H9 (cell line): ENCODE measurements around the gene MRPL17. TPM values are rescaled to one million over a fixed set of nuclear protein-coding genes. Genes with fewer than 3 reads are reported as not detected.

Experiments used
- DNase-seq: peaks from one replicate; pipeline ENCODE4 v3.0.0-alpha.2; 2017
- H2AFZ ChIP-seq: one replicate; pipeline ENCODE4 v1.6.1; 2013; ENCODE audit warnings: mild to moderate bottlenecking, low read length, control low read depth, moderate library complexity
- H2AK5ac ChIP-seq: 2 replicates; pipeline ENCODE4 v1.6.1; 2013; ENCODE audit warnings: low read length, control low read depth, mixed read lengths; ENCODE audit not compliant: insufficient read length
- H2BK120ac ChIP-seq: one replicate; pipeline ENCODE4 v1.6.1; 2013; ENCODE audit warnings: low read depth, mild to moderate bottlenecking, low read length, control low read depth, inconsistent platforms; ENCODE audit not compliant: poor library complexity, severe bottlenecking
- H2BK12ac ChIP-seq: 2 replicates; pipeline ENCODE4 v1.6.1; 2013; ENCODE audit warnings: low read length, control low read depth, mixed read lengths, low read depth; ENCODE audit not compliant: insufficient read length
- H2BK15ac ChIP-seq: 2 replicates; pipeline ENCODE4 v1.6.1; 2013; ENCODE audit warnings: low read depth, low read length, control low read depth
- H2BK20ac ChIP-seq: one replicate; pipeline ENCODE4 v1.6.1; 2013; ENCODE audit warnings: low read depth, mild to moderate bottlenecking, low read length, control low read depth, inconsistent platforms; ENCODE audit not compliant: poor library complexity, severe bottlenecking
- H2BK5ac ChIP-seq: 2 replicates; pipeline ENCODE4 v1.6.1; 2013; ENCODE audit warnings: low read length, control low read depth, mixed read lengths; ENCODE audit not compliant: insufficient read length
- H3K14ac ChIP-seq: 2 replicates; pipeline ENCODE4 v1.6.1; 2013; ENCODE audit warnings: low read length, control low read depth; ENCODE audit not compliant: insufficient read depth
- H3K18ac ChIP-seq: 2 replicates; pipeline ENCODE4 v1.6.1; 2013; ENCODE audit warnings: low read depth, mild to moderate bottlenecking, mixed read lengths, low read length, control low read depth; ENCODE audit not compliant: insufficient read length
- H3K23ac ChIP-seq: 2 replicates; pipeline ENCODE4 v1.6.1; 2013; ENCODE audit warnings: low read length, control low read depth, mixed read lengths, low read depth; ENCODE audit not compliant: insufficient read length
- H3K23me2 ChIP-seq: 2 replicates; pipeline ENCODE4 v1.6.1; 2013; ENCODE audit warnings: low read depth, mild to moderate bottlenecking, mixed read lengths, low read length, control low read depth; ENCODE audit not compliant: insufficient read length, poor library complexity, severe bottlenecking
- H3K27ac ChIP-seq: 2 replicates; pipeline ENCODE4 v1.5.1; 2013; ENCODE audit warnings: low read length, control low read depth, mixed read lengths, low read depth; ENCODE audit not compliant: insufficient read length
- H3K27me3 ChIP-seq: 2 replicates; pipeline ENCODE4 v1.6.1; 2013; ENCODE audit warnings: low read length, control low read depth, inconsistent platforms; ENCODE audit not compliant: insufficient read depth
- H3K4ac ChIP-seq: 2 replicates; pipeline ENCODE4 v1.6.1; 2013; ENCODE audit warnings: low read depth, mild to moderate bottlenecking, control low read depth, inconsistent platforms, low read length, moderate library complexity
- H3K4me1 ChIP-seq: 2 replicates; pipeline ENCODE4 v1.6.1; 2013; ENCODE audit warnings: low read length, control low read depth, inconsistent platforms; ENCODE audit not compliant: insufficient read depth
- H3K4me2 ChIP-seq: 2 replicates; pipeline ENCODE4 v1.6.1; 2013; ENCODE audit warnings: low read length, control low read depth, mixed read lengths; ENCODE audit not compliant: insufficient read length, insufficient read depth
- H3K56ac ChIP-seq: 2 replicates; pipeline ENCODE4 v1.6.1; 2013; ENCODE audit warnings: low read depth, mild to moderate bottlenecking, mixed read lengths, low read length, control low read depth; ENCODE audit not compliant: insufficient read length
- H3K79me1 ChIP-seq: 2 replicates; pipeline ENCODE4 v1.6.1; 2013; ENCODE audit warnings: low read depth, mild to moderate bottlenecking, moderate library complexity, low read length, control low read depth, inconsistent platforms; ENCODE audit not compliant: insufficient read depth, poor library complexity, severe bottlenecking
- H3K79me2 ChIP-seq: 2 replicates; pipeline ENCODE4 v1.6.1; 2013; ENCODE audit warnings: low read length, control low read depth, inconsistent platforms; ENCODE audit not compliant: insufficient read depth
- H3K9ac ChIP-seq: 2 replicates; pipeline ENCODE4 v1.6.1; 2013; ENCODE audit warnings: low read length, control low read depth, mixed read lengths; ENCODE audit not compliant: insufficient read length; ENCODE audit errors: extremely low read depth
- H3K9me3 ChIP-seq: one replicate; pipeline ENCODE4 v1.6.1; 2013; ENCODE audit warnings: low read depth, low read length, inconsistent platforms; ENCODE audit not compliant: control insufficient read depth
- H3T11ph ChIP-seq: one replicate; pipeline ENCODE4 v1.6.1; 2013; ENCODE audit warnings: mild to moderate bottlenecking, low read length, control low read depth, inconsistent platforms
- H4K20me1 ChIP-seq: one replicate; pipeline ENCODE4 v1.6.1; 2013; ENCODE audit not compliant: control insufficient read depth, insufficient read length, insufficient read depth
- H4K5ac ChIP-seq: 2 replicates; pipeline ENCODE4 v1.6.1; 2013; ENCODE audit warnings: low read depth, mild to moderate bottlenecking, mixed read lengths, low read length, control low read depth; ENCODE audit not compliant: insufficient read length
- H4K8ac ChIP-seq: replicated peaks from 2 replicates; pipeline ENCODE4 v1.6.1; 2013; ENCODE audit warnings: low read length, control low read depth, mixed read lengths, low read depth; ENCODE audit not compliant: insufficient read length
- H4K91ac ChIP-seq: 2 replicates; pipeline ENCODE4 v1.6.1; 2013; ENCODE audit warnings: low read depth, mild to moderate bottlenecking, moderate library complexity, mixed read lengths, low read length, control low read depth; ENCODE audit not compliant: insufficient read length
- H3K27ac Mint-ChIP-seq, 3 experiments: 2 replicates in 2 of 3; 3 replicates in 1 of 3; pipeline ENCODE4 v1.8.0; 2020 to 2021; ENCODE audit warnings: mixed read lengths in 3 of 3, mild to moderate bottlenecking in 1 of 3, moderate library complexity in 1 of 3
- H3K27me3 Mint-ChIP-seq: 2 replicates; pipeline ENCODE4 v1.8.0; 2021; ENCODE audit warnings: low read depth, mild to moderate bottlenecking, moderate library complexity, mixed read lengths
- H3K36me3 Mint-ChIP-seq, 3 experiments: 2 replicates in 2 of 3; 3 replicates in 1 of 3; pipeline ENCODE4 v1.8.0; 2020 to 2021; ENCODE audit warnings: low read depth in 3 of 3, mixed read lengths in 3 of 3; ENCODE audit not compliant: insufficient read depth in 1 of 3
- H3K4me1 Mint-ChIP-seq, 2 experiments: 2 replicates each; pipeline ENCODE4 v1.8.0; 2020; ENCODE audit warnings: mixed read lengths in 2 of 2
- H3K4me3 Mint-ChIP-seq, 2 experiments: 2 replicates in 1 of 2; 3 replicates in 1 of 2; pipeline ENCODE4 v1.8.0; 2020 to 2021; ENCODE audit warnings: mild to moderate bottlenecking in 2 of 2, mixed read lengths in 2 of 2, moderate library complexity in 1 of 2
- H3K9me3 Mint-ChIP-seq, 2 experiments: 2 replicates in 1 of 2; 3 replicates in 1 of 2; pipeline ENCODE4 v1.8.0; 2020; ENCODE audit warnings: mild to moderate bottlenecking in 2 of 2, mixed read lengths in 2 of 2, moderate library complexity in 1 of 2
- WGBS: extraction: QIAGEN DNeasy Blood & Tissue Kit; methylation state at CpG from one replicate; pipeline ENCODE4 v1.1.7; 2013; ENCODE audit warnings: missing lambda C conversion rate, low lambda C conversion rate, mixed read lengths; ENCODE audit not compliant: insufficient read length; ENCODE audit errors: extremely low coverage; 5-methylcytosine and 5-hydroxymethylcytosine counted together
- total RNA-seq: library from RNA; stranded (reverse); gene quantifications from 2 replicates; pipeline ENCODE4 v1.2.1, GENCODE V29; 2021
- TF ChIP-seq, protein P1 (sequence below): fragments of 200-600 bp; sonication (generic); conservative IDR thresholded peaks from 3 replicates; pipeline ENCODE4 v1.8.0; 2021; ENCODE audit warnings: antibody characterized with exemption, mild to moderate bottlenecking

MRPL17 gene
- total RNA-seq, 1 experiment from 2014 or later: 75.5 TPM

- no peak overlapping the region for H3K4me2 ChIP-seq
- no peak overlapping the region for H3K4me3 Mint-ChIP-seq
Measured at GRCh38 chr11:6674862-6675261, 8.3 kb downstream of the MRPL17 start.

More at GRCh38 chr11:6674862-6675261, 8.3 kb downstream of the MRPL17 start:
- H3K27me3 ChIP-seq: no peaks in the 10 kb centered on the region
- H2BK15ac ChIP-seq: no peak overlapping the region
- no peak overlapping the region for H2BK20ac ChIP-seq
- no peaks in the 10 kb centered on the region for H3K79me2 ChIP-seq
- no peak overlapping the region for H2BK5ac ChIP-seq
- no peak overlapping the region for H3K27ac ChIP-seq
- H3K9ac ChIP-seq: no peak overlapping the region
- H3K27me3 Mint-ChIP-seq: 0 out of 2 replicates have a peak, but pooled peaks cover 2% of the 10 kb centered on the region
- H3K23ac ChIP-seq: no peak overlapping the region
- H4K5ac ChIP-seq: no peak overlapping the region
- H3K9me3 ChIP-seq: no peaks in the 10 kb centered on the region
- no peaks in the 10 kb centered on the region for H3K4me1 Mint-ChIP-seq
- no peak overlapping the region for H3K4ac ChIP-seq
- no peak overlapping the region for H2AFZ ChIP-seq
- H3K56ac ChIP-seq: no peak overlapping the region
- no peak overlapping the region for H2BK120ac ChIP-seq
- H2BK12ac ChIP-seq: no peak overlapping the region
- WGBS: no CpG with 5 or more reads among the region's 4 CpGs
- H3K23me2 ChIP-seq: no peaks in the 10 kb centered on the region
- H4K8ac ChIP-seq: no peak overlapping the region
- no peak overlapping the region for H3K18ac ChIP-seq
- peaks cover 0 to 7% (median 0%) of the 10 kb centered on the region in 3 experiments; a peak in 2 of 7 replicates for H3K36me3 Mint-ChIP-seq
- no peaks in the 10 kb centered on the region for H4K20me1 ChIP-seq
- H3K9me3 Mint-ChIP-seq: no peaks in the 10 kb centered on the region
- no peak for DNase-seq
- no peaks in the 10 kb centered on the region for H3K79me1 ChIP-seq
- H3T11ph ChIP-seq: no peak overlapping the region
- H3K14ac ChIP-seq: no peak overlapping the region
- H2AK5ac ChIP-seq: no peak overlapping the region
- TF ChIP-seq, protein P1, sequence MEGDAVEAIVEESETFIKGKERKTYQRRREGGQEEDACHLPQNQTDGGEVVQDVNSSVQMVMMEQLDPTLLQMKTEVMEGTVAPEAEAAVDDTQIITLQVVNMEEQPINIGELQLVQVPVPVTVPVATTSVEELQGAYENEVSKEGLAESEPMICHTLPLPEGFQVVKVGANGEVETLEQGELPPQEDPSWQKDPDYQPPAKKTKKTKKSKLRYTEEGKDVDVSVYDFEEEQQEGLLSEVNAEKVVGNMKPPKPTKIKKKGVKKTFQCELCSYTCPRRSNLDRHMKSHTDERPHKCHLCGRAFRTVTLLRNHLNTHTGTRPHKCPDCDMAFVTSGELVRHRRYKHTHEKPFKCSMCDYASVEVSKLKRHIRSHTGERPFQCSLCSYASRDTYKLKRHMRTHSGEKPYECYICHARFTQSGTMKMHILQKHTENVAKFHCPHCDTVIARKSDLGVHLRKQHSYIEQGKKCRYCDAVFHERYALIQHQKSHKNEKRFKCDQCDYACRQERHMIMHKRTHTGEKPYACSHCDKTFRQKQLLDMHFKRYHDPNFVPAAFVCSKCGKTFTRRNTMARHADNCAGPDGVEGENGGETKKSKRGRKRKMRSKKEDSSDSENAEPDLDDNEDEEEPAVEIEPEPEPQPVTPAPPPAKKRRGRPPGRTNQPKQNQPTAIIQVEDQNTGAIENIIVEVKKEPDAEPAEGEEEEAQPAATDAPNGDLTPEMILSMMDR: no peak
- H3K27ac Mint-ChIP-seq: no peak overlapping the region
- H3K4me1 ChIP-seq: no peaks in the 10 kb centered on the region; the same call in 1 of the 2 replicates
- H4K91ac ChIP-seq: no peak overlapping the region
